ENCODE results near the gene MUC2. TPM values are rescaled to one million over a fixed set of nuclear protein-coding genes. Genes with fewer than 3 reads are reported as not detected.

MUC2 gene
- total and polyA plus RNA-seq, 2 experiments from 2014 or later: not detected

DNA sequence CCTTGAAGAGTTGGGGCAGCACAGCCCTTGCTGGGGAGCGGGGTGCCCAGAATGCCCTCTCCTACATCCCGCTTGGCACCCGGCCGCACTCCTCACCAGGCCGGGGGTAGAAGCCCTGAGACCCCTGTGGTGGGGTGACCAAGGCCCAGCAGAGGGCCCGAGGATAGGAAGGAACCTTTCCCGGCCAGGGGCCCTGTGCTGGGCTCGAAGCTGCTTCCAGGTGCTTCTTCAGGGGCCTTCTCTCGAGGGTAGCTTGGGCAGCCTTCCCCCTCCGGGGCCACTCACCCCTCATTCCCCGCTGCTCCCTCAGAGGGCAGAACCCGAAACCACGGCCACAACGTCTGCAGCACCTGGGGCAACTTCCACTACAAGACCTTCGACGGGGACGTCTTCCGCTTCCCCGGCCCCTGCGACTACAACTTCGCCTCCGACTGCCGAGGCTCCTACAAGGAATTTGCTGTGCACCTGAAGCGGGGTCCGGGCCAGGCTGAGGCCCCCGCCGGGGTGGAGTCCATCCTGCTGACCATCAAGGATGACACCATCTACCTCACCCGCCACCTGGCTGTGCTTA is 752 bp downstream of the MUC2 start:
- Mint-ChIP-seq H3K4me3 (no peak overlapping the region), H3K9me3 (no peaks in the 10 kb centered on the region), H3K27ac (no peak overlapping the region), H3K36me3 (ENCODE audit: low read depth) (no peaks in the 10 kb centered on the region), H3K4me1 (no peaks in the 10 kb centered on the region), H3K27me3 (ENCODE audit: insufficient read depth, low read depth, poor library complexity) (peaks cover 4% of the 10 kb centered on the region)
- no peak overlapping the region for H3K4me3 ChIP-seq
- H2AFZ ChIP-seq: no peak overlapping the region
- H3K27ac ChIP-seq (ENCODE audit: low read depth): no peak overlapping the region
- H3K36me3 ChIP-seq (ENCODE audit: insufficient read depth): no peaks in the 10 kb centered on the region
- H3K4me1 ChIP-seq (ENCODE audit: insufficient read depth): no peaks in the 10 kb centered on the region
- H3F3A ChIP-seq (replicated peaks; ENCODE audit: low read depth): no peaks in the 10 kb centered on the region
- no peak overlapping the region for H3K4me2 ChIP-seq
- TF ChIP-seq, protein P1, sequence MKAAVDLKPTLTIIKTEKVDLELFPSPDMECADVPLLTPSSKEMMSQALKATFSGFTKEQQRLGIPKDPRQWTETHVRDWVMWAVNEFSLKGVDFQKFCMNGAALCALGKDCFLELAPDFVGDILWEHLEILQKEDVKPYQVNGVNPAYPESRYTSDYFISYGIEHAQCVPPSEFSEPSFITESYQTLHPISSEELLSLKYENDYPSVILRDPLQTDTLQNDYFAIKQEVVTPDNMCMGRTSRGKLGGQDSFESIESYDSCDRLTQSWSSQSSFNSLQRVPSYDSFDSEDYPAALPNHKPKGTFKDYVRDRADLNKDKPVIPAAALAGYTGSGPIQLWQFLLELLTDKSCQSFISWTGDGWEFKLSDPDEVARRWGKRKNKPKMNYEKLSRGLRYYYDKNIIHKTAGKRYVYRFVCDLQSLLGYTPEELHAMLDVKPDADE (IDR thresholded peaks at IDR 0.05): no peak
- no peak for ATAC-seq
- no peak for DNase-seq (ENCODE audit: low spot score)
- H3K79me2 ChIP-seq (replicated peaks; ENCODE audit: insufficient read depth): no peaks in the 10 kb centered on the region
- no peaks in the 10 kb centered on the region for H3K27me3 ChIP-seq (ENCODE audit: insufficient read depth)
- H3K9me2 ChIP-seq (ENCODE audit: insufficient read depth): no peaks in the 10 kb centered on the region
- H4K20me1 ChIP-seq (replicated peaks; ENCODE audit: insufficient read depth): no peaks in the 10 kb centered on the region

DNA sequence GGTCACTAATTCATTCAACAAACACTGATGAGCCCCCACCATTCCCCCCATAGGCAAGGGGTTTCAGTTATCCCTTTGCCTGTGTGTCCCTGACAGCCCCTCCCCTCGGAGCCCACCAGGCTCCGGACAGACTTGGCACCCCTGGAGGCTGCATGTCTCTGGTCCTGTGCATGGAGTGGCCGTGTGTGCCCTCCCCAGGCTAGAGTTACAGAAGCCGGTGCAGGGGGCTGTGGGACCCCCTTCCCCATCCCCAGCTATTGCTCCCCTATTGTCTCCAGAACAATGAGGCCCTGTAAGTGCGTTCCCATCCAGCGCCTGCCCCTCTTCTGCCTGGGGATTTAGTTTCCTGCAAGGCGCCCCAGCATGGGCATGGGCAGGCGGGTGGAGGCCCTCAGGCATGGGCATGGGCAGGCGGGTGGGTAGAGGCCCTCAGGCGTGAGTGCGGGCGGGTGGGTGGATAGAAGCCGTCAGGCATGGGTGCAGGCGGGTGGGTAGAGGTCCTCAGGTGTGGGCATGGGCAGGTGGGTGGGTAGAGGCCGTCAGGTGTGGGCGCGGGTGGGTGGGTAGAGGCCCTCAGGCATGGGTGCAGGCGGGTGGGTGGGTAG is 1.5 kb downstream of the MUC2 start:
- no peaks in the 10 kb centered on the region for H3K36me3 Mint-ChIP-seq (ENCODE audit: low read depth)
- no peaks in the 10 kb centered on the region for H3K4me1 Mint-ChIP-seq
- no peak for ATAC-seq
- no peaks in the 10 kb centered on the region for H3K9me2 ChIP-seq (ENCODE audit: insufficient read depth)
- H4K20me1 ChIP-seq (replicated peaks; ENCODE audit: insufficient read depth): no peaks in the 10 kb centered on the region
- H3F3A ChIP-seq (replicated peaks; ENCODE audit: low read depth): no peaks in the 10 kb centered on the region
- H3K9me3 Mint-ChIP-seq: no peaks in the 10 kb centered on the region
- H3K4me3 ChIP-seq: no peak overlapping the region
- H3K79me2 ChIP-seq (replicated peaks; ENCODE audit: insufficient read depth): no peaks in the 10 kb centered on the region
- H2AFZ ChIP-seq: no peak overlapping the region
- no peak overlapping the region for H3K4me2 ChIP-seq
- H3K4me1 ChIP-seq (ENCODE audit: insufficient read depth): no peaks in the 10 kb centered on the region
- no peaks in the 10 kb centered on the region for H3K27me3 ChIP-seq (ENCODE audit: insufficient read depth)
- DNase-seq (ENCODE audit: low spot score): no peak
- no peak overlapping the region for H3K27ac ChIP-seq (ENCODE audit: low read depth)
- H3K27me3 Mint-ChIP-seq (ENCODE audit: insufficient read depth, low read depth, poor library complexity): peaks cover 4% of the 10 kb centered on the region
- H3K4me3 Mint-ChIP-seq: no peak overlapping the region
- no peaks in the 10 kb centered on the region for H3K36me3 ChIP-seq (ENCODE audit: insufficient read depth)
- H3K27ac Mint-ChIP-seq: no peak overlapping the region
- TF ChIP-seq ZNF331 (CRISPR knock-in tag; IDR thresholded peaks at IDR 0.05; ENCODE audit: low read depth) (no peak), EZH2 (IDR thresholded peaks at IDR 0.05; ENCODE audit: low read depth, unreplicated experiment) (no peak), CREB1 (CRISPR knock-in tag; IDR thresholded peaks at IDR 0.05; ENCODE audit: low read depth) (no peak), POLR2AphosphoS5 (IDR thresholded peaks at IDR 0.05; ENCODE audit: low read depth) (no peak), NANOG (IDR thresholded peaks at IDR 0.05; ENCODE audit: borderline replicate concordance) (no peak), STAT1 (IDR thresholded peaks at IDR 0.05; ENCODE audit: unreplicated experiment) (no peak)
- TF ChIP-seq, protein P1 (IDR thresholded peaks at IDR 0.05): no peak
- TF ChIP-seq, protein P2, sequence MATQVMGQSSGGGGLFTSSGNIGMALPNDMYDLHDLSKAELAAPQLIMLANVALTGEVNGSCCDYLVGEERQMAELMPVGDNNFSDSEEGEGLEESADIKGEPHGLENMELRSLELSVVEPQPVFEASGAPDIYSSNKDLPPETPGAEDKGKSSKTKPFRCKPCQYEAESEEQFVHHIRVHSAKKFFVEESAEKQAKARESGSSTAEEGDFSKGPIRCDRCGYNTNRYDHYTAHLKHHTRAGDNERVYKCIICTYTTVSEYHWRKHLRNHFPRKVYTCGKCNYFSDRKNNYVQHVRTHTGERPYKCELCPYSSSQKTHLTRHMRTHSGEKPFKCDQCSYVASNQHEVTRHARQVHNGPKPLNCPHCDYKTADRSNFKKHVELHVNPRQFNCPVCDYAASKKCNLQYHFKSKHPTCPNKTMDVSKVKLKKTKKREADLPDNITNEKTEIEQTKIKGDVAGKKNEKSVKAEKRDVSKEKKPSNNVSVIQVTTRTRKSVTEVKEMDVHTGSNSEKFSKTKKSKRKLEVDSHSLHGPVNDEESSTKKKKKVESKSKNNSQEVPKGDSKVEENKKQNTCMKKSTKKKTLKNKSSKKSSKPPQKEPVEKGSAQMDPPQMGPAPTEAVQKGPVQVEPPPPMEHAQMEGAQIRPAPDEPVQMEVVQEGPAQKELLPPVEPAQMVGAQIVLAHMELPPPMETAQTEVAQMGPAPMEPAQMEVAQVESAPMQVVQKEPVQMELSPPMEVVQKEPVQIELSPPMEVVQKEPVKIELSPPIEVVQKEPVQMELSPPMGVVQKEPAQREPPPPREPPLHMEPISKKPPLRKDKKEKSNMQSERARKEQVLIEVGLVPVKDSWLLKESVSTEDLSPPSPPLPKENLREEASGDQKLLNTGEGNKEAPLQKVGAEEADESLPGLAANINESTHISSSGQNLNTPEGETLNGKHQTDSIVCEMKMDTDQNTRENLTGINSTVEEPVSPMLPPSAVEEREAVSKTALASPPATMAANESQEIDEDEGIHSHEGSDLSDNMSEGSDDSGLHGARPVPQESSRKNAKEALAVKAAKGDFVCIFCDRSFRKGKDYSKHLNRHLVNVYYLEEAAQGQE (IDR thresholded peaks at IDR 0.05; ENCODE audit: unreplicated experiment): no peak
- TF ChIP-seq, protein P3, sequence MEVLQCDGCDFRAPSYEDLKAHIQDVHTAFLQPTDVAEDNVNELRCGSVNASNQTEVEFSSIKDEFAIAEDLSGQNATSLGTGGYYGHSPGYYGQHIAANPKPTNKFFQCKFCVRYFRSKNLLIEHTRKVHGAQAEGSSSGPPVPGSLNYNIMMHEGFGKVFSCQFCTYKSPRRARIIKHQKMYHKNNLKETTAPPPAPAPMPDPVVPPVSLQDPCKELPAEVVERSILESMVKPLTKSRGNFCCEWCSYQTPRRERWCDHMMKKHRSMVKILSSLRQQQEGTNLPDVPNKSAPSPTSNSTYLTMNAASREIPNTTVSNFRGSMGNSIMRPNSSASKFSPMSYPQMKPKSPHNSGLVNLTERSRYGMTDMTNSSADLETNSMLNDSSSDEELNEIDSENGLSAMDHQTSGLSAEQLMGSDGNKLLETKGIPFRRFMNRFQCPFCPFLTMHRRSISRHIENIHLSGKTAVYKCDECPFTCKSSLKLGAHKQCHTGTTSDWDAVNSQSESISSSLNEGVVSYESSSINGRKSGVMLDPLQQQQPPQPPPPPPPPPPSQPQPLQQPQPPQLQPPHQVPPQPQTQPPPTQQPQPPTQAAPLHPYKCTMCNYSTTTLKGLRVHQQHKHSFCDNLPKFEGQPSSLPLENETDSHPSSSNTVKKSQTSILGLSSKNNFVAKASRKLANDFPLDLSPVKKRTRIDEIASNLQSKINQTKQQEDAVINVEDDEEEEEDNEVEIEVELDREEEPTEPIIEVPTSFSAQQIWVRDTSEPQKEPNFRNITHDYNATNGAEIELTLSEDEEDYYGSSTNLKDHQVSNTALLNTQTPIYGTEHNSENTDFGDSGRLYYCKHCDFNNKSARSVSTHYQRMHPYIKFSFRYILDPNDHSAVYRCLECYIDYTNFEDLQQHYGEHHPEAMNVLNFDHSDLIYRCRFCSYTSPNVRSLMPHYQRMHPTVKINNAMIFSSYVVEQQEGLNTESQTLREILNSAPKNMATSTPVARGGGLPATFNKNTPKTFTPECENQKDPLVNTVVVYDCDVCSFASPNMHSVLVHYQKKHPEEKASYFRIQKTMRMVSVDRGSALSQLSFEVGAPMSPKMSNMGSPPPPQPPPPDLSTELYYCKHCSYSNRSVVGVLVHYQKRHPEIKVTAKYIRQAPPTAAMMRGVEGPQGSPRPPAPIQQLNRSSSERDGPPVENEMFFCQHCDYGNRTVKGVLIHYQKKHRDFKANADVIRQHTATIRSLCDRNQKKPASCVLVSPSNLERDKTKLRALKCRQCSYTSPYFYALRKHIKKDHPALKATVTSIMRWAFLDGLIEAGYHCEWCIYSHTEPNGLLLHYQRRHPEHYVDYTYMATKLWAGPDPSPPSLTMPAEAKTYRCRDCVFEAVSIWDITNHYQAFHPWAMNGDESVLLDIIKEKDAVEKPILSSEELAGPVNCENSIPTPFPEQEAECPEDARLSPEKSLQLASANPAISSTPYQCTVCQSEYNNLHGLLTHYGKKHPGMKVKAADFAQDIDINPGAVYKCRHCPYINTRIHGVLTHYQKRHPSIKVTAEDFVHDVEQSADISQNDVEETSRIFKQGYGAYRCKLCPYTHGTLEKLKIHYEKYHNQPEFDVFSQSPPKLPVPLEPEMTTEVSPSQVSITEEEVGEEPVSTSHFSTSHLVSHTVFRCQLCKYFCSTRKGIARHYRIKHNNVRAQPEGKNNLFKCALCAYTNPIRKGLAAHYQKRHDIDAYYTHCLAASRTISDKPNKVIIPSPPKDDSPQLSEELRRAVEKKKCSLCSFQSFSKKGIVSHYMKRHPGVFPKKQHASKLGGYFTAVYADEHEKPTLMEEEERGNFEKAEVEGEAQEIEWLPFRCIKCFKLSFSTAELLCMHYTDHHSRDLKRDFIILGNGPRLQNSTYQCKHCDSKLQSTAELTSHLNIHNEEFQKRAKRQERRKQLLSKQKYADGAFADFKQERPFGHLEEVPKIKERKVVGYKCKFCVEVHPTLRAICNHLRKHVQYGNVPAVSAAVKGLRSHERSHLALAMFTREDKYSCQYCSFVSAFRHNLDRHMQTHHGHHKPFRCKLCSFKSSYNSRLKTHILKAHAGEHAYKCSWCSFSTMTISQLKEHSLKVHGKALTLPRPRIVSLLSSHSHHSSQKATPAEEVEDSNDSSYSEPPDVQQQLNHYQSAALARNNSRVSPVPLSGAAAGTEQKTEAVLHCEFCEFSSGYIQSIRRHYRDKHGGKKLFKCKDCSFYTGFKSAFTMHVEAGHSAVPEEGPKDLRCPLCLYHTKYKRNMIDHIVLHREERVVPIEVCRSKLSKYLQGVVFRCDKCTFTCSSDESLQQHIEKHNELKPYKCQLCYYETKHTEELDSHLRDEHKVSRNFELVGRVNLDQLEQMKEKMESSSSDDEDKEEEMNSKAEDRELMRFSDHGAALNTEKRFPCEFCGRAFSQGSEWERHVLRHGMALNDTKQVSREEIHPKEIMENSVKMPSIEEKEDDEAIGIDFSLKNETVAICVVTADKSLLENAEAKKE (CRISPR knock-in tag; IDR thresholded peaks at IDR 0.05): no peak
